HG03439 (cell line): Measurements from ENCODE around the gene GLOD4.
A peak's percentile ranks its signal among the peaks of the same experiment; 100 is the strongest.

Experiments used
- ATAC-seq: cut with Tn5 transposase; IDR thresholded peaks from one replicate; pipeline ENCODE4 v1.9.1; 2021; ENCODE audit warnings: mild to moderate bottlenecking, moderate library complexity; ENCODE audit not compliant: unreplicated experiment

GLOD4 gene

GRCh38 chr17:745406-745805 is 36.7 kb downstream of the GLOD4 start:
- ATAC-seq, result no peak

DNA sequence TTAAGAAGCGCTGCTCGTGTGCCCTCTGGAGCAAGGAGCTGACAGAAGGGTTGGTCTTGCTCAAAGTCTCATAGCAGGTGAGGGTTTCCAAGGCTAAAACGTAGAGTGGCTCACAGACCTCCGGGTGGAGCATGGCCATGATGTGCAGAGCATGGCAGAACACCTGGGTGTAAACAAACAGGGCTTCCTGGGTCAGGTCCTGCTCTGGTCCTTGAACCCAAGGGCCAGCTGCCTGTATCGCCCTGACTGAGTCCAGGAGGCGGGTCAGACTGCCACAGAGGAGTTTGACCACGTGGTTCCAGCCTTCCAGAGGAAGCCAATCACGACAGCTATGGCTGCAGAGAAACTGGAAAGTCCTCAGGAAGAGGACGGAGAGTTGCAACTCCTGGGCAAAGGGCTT is 37.1 kb downstream of the GLOD4 start:
- no peak for ATAC-seq

DNA sequence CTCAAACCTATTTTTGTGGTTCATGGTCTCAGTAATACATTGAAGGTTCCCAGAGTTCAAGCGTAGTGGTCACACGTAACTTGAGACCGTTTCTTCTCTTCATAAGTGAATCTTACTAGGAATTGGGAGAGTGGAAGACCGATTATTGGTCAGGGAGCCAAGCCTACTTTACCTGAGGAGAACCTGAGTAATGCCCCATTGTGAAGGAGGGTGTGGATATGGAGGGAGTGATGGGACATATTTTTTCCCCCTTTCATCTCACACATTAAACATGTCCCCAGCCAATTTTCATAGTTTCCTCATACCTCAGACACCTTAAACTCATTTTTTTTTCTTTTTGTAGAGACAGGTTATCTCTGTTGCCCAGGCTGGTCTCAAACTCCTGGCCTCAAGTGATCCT is 38.9 kb downstream of the GLOD4 start:
- ATAC-seq, result no peak

DNA sequence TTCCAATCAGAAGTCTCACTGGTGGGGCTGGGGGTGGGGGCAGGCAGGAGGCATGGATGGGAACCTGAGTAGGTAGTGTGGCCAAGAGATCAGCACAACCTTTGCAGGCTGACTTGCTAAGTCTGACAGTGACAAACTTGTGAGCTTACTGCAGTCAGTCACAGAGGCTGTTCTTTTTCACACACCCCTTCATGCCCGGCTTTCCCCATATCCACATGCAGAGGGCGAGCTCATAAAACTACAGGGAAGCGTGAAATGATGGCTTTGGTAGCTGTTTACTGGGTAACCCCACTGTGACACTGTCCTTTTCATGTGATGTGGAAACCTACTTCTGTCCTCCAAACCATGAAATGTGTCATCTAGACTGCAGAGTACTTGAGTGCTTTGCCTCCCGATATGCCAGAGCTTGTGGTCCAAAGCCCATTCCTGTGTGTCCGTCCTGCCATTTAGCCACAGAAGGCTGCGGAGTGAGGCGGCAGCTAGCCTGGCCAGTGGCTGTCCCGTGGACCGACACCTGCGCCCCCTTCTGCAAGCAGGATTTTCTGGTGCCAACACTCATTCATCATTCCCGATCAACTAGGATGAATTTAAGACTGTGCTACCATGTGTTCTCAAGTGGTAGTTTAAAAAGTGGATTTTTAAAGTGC is 39.8 kb downstream of the GLOD4 start:
- no peak for ATAC-seq

GRCh38 chr17:740240-741017 is 41.7 kb downstream of the GLOD4 start:
- ATAC-seq, result peak; percentile 76

GRCh38 chr17:737561-738113 is 44.4 kb downstream of the GLOD4 start:
- ATAC-seq, result no peak

DNA sequence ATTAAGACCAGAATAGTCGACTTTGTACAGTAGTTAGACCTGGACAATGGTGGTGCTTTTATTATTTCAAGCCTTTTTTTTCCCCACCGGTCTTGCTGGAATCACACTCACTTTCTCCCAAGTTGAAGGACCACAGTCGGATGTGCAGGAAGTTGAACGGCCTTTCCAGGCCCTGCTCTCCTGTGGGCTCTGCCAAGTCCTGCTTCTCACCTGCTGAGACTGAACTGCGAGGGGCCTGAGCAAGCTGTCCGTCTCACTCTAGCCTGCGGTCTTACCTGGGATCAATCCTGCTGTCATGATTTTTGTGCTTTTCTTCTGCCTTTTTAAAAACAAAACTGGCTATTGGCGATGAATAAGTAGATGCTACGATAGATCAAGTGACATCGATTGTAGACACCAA is 48.3 kb downstream of the GLOD4 start:
- ATAC-seq, result no peak

GRCh38 chr17:732902-733720 is 49.0 kb downstream of the GLOD4 start:
- ATAC-seq, result no peak

DNA sequence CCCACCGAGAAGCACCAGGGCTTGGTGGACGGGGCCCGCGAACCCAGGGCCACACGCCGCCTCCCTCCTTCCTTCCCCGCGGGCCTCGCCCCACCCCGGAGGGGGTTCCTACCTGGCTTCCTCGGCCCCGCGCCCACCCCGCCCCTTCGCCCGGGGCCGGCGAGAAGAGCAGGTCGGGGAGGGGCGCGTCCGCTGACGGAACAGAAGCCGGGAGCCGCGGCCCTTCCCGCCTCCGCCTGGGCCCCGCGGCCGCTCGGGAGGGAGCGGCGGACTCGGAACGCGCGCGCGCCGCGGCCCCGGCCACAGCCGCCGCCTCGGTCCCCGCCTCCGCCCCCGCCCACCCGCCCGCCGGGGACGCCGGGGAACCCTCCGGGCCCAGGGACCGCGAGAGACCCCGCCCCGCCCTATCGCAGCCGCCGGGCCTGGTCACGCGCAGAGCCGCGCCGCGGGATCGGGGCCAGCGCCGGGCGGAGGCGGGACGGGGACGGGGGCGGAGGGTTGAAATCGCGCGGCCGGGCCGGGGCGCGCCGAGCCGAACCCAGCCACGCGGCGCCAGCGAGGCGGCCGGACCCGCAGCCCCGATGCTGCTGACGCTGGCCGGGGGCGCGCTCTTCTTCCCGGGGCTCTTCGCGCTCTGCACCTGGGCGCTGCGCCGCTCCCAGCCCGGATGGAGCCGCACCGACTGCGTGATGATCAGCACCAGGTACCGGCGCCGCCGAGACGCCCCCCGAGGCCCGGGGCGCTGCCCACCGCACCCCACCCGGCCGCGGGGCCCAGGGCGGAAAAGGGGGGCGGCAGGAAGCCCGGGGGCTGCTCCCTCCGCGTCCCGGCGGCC is 49.8 kb downstream of the GLOD4 start, which contains the start of gene TLCD3A:
Gene TLCD3A, plus strand, starts transcription at position 530 of the 835 bp plus-strand sequence. Its CDS starts 52 bp downstream, at position 582.
- ATAC-seq, result no peak

GRCh38 chr17:731644-732066 is 50.4 kb downstream of the GLOD4 start:
- no peak for ATAC-seq

DNA sequence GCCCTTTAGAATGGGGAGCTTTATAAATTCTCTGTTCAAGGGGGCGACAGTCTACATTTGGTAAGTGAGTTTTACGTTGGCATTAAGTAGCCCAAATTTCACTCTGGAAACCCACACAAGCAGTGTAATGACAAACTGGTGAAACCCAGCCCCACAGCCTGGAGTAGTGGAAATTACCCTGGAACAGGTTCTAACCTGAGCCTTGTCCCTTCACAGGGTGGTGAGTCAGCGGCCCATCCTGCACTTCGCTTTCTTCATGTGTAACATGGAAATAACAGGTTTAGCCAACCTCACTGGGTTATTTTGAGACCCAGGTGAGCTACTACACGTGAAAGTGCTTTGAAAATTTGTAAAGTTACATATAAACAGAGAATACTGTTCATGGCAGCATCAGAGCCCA is 53.2 kb downstream of the GLOD4 start:
- ATAC-seq, result no peak

- ATAC-seq, result no peak
Measured at GRCh38 chr17:726271-726919, 55.7 kb downstream of the GLOD4 start.

DNA sequence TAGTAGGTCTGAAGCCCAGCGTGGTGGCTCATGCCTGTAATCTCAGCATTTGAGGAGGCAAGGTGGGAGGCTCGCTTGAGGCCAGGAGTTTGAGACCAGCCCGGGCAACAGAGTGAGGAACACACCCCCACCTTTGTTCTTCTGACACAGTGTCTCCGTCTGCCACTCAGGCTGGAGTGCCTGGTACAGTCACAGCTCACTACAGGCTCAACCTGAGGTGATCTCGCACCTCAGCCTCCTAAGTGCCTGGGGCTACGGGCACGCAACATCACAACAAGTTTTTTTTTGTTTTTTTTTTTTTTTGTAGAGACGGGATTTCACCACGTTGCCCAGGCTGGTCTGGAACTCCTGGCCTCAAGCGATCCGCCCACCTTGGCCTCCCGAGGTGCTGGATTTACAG is 56.3 kb downstream of the GLOD4 start:
- no peak for ATAC-seq

DNA sequence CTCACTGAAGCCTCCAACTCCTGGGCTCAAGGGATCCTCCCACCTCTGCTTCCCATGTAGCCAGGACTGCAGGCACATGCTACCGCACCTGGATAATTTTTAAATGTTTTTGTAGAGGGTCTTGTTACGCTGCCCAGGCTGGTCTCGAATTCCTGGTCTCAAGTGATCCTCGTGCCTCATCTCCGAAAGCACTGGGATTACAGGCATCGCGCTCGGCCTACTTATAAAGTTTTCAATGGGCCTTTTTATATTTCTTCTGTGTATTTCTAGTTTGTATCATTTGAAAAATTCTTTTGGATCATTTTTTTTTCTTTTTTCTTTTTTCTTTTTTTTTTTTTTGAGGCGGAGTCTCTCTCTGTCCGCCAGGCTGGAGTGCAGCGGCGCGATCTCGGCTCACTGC is 57.0 kb downstream of the GLOD4 start:
- no peak for ATAC-seq

GRCh38 chr17:721540-721937 is 60.5 kb downstream of the GLOD4 start:
- no peak for ATAC-seq

GRCh38 chr17:720706-721539 is 61.2 kb downstream of the GLOD4 start:
- no peak for ATAC-seq

GRCh38 chr17:718075-718474 is 64.0 kb downstream of the GLOD4 start:
- ATAC-seq, result no peak
